Esophagus muscularis mucosa (tissue), 4 donors: ENCODE measurements around the gene DDX39B. TPM values are rescaled to one million over a fixed set of nuclear protein-coding genes. Genes with fewer than 3 reads are reported as not detected.

Experiments
- DNase-seq: peaks from one replicate; pipeline ENCODE4 v3.0.0-alpha.2; 2017; ENCODE audit errors: extremely low spot score
- H3K27ac ChIP-seq, 4 donors: fragments of 200-600 bp; sonication (generic); replicated peaks in 1 of 4; 1 replicate in 3 of 4; 2 replicates in 1 of 4; pipeline ENCODE4 v1.5.1; 2016 to 2019; ENCODE audit warnings: mild to moderate bottlenecking in 1 of 4
- H3K27me3 ChIP-seq, 4 donors: fragments of 200-600 bp; sonication (generic); one replicate each; pipeline versions ENCODE4 v1.5.1 to v1.6.0; 2016 to 2019
- H3K36me3 ChIP-seq, 4 donors: fragments of 200-600 bp; sonication (generic); one replicate each; pipeline ENCODE4 v1.5.1; 2016 to 2019
- H3K4me1 ChIP-seq, 4 donors: fragments of 200-600 bp; sonication (generic); one replicate each; pipeline ENCODE4 v1.5.1; 2016 to 2019
- H3K4me3 ChIP-seq, 4 donors: fragments of 200-600 bp; sonication (generic); 1 replicate in 2 of 4; 2 replicates in 2 of 4; pipeline ENCODE4 v1.5.1; 2016 to 2019; ENCODE audit warnings: mild to moderate bottlenecking in 4 of 4, moderate library complexity in 1 of 4
- H3K9me3 ChIP-seq, 4 donors: fragments of 200-600 bp; sonication (generic); 1 replicate in 3 of 4; 2 replicates in 1 of 4; pipeline ENCODE4 v1.5.1; 2016 to 2019
- CTCF ChIP-seq, 3 experiments: fragments of 200-600 bp in 2 of 3; fragments of 450-650 bp in 1 of 3; sonication (generic) in 2 of 3; IDR thresholded peaks; one replicate each; pipeline ENCODE4 v1.5.1; 2017 to 2019; ENCODE audit warnings: antibody characterized with exemption in 3 of 3, mild to moderate bottlenecking in 2 of 3, moderate library complexity in 1 of 3
- EP300 ChIP-seq: sonication (generic); formaldehyde crosslinking; IDR thresholded peaks from one replicate; pipeline ENCODE4 v1.6.1; 2017; ENCODE audit warnings: antibody characterized with exemption
- POLR2A ChIP-seq: fragments of 450-650 bp; IDR thresholded peaks from one replicate; pipeline ENCODE4 v1.6.1; 2017; ENCODE audit warnings: antibody characterized with exemption, moderate library complexity, mild to moderate bottlenecking, low read depth
- POLR2AphosphoS5 ChIP-seq, 2 donors: sonication (generic); formaldehyde crosslinking; IDR thresholded peaks; one replicate each; pipeline ENCODE4 v1.6.1; 2017; ENCODE audit warnings: antibody characterized with exemption in 2 of 2
- WGBS: methylation state at CpG from one replicate; pipeline ENCODE4 v1.1.5; 2018; 5-methylcytosine and 5-hydroxymethylcytosine counted together
- intact Hi-C: fragments of 100-400 bp; cut with DNase I; formaldehyde crosslinking; loops from one replicate; pipeline ENCODE4 v1.15.1; 2023
- total RNA-seq, 4 donors: library from RNA; depleted of rRNA; stranded (reverse); fragments of >200 nt; gene quantifications; one replicate each; pipeline versions ENCODE4 v1.1.0 to v1.2.1, GENCODE V29; 2016

DDX39B gene
- total RNA-seq, 4 donors from 2014 or later: 186 to 257 (median 213) TPM

- Histone ChIP-seq H3K27me3 (peaks cover 0 to 24% (median 0%) of the 10 kb centered on the region in 4 donors), H3K4me3 (peak within 1 kb of the TSS; percentile 36 to 50 (median 40)), H3K9me3 (no peaks in the 10 kb centered on the region), H3K36me3 (no peaks in the 10 kb centered on the region), H3K27ac (peak within 1 kb of the TSS; percentile 36 to 59 (median 43)), H3K4me1 (peaks cover 0 to 8% (median 3%) of the 10 kb centered on the region in 4 donors)
- intact Hi-C loops: no loop called here
- no peak for DNase-seq
- no peak for TF ChIP-seq POLR2A
- TF ChIP-seq CTCF (IDR thresholded peaks at IDR 0.05): no peak
- TF ChIP-seq POLR2AphosphoS5 (IDR thresholded peaks at IDR 0.05): peak in 1 of 2 donors; percentile 70
- WGBS: 61% methylated on average over 16 of the region's 19 CpGs
Measured at GRCh38 chr6:31575335-31575901, 33.6 kb upstream of the DDX39B start, which contains the start of gene TNF. Gene TNF, plus strand, starts transcription at chr6:31575565. Its CDS starts 177 bp downstream, at chr6:31575742.

- peaks cover 0 to 3% (median 0%) of the 10 kb centered on the region in 4 donors for H3K4me1 ChIP-seq
- H3K36me3 ChIP-seq: no peaks in the 10 kb centered on the region
- no peak for TF ChIP-seq EP300
- TF ChIP-seq CTCF (IDR thresholded peaks at IDR 0.05): no peak
- no peak for TF ChIP-seq POLR2AphosphoS5 (IDR thresholded peaks at IDR 0.05)
- TF ChIP-seq POLR2A: no peak
- peaks cover 0 to 33% (median 0%) of the 10 kb centered on the region in 4 donors for H3K27me3 ChIP-seq
- no peaks in the 10 kb centered on the region for H3K9me3 ChIP-seq
- H3K27ac ChIP-seq: peak overlapping the region in 2 of 4 donors; percentile 36 to 59
- H3K4me3 ChIP-seq: no peak overlapping the region
- WGBS: 84% methylated on average over 14 of the region's 14 CpGs
- intact Hi-C loops: no loop called here
- DNase-seq: no peak
Measured at GRCh38 chr6:31574106-31575061, 32.6 kb upstream of the DDX39B start.

- no peak overlapping the region for H3K4me3 ChIP-seq
- DNase-seq: no peak
- intact Hi-C loops: no loop called here
- TF ChIP-seq EP300 (no peak), POLR2A (no peak), POLR2AphosphoS5 (IDR thresholded peaks at IDR 0.05) (no peak), CTCF (IDR thresholded peaks at IDR 0.05) (no peak)
- H3K27ac ChIP-seq: no peak overlapping the region
- H3K27me3 ChIP-seq: peaks cover 0 to 42% (median 0%) of the 10 kb centered on the region in 4 donors
- H3K4me1 ChIP-seq: peaks cover 0 to 3% (median 0%) of the 10 kb centered on the region in 4 donors
- 89% methylated on average over 9 of the region's 9 CpGs for WGBS
- H3K9me3 ChIP-seq: no peaks in the 10 kb centered on the region
- no peaks in the 10 kb centered on the region for H3K36me3 ChIP-seq
Measured at GRCh38 chr6:31573239-31574105, 31.7 kb upstream of the DDX39B start.

GRCh38 chr6:31572041-31572911 lies 30.5 kb upstream of the DDX39B start, which contains the start of gene LTA:
Gene LTA, plus strand, starts transcription at chr6:31572289. Its CDS starts 454 bp downstream, at chr6:31572743.
- Histone ChIP-seq H3K27ac (no peak within 1 kb of the TSS), H3K36me3 (no peaks in the 10 kb centered on the region), H3K9me3 (no peaks in the 10 kb centered on the region), H3K27me3 (peaks cover 0 to 54% (median 2%) of the 10 kb centered on the region in 4 donors), H3K4me3 (no peak within 1 kb of the TSS), H3K4me1 (peaks cover 0 to 3% (median 0%) of the 10 kb centered on the region in 4 donors)
- intact Hi-C loops: no loop called here
- DNase-seq: no peak
- TF ChIP-seq CTCF (IDR thresholded peaks at IDR 0.05): no peak
- no peak for TF ChIP-seq POLR2AphosphoS5 (IDR thresholded peaks at IDR 0.05)
- TF ChIP-seq EP300: no peak
- no peak for TF ChIP-seq POLR2A
- 88% methylated on average over 27 of the region's 27 CpGs for WGBS
